ENCODE data around the gene MCM9. TPM values are rescaled to one million over a fixed set of nuclear protein-coding genes. Genes with fewer than 3 reads are reported as not detected.

Gene MCM9
- total RNA-seq, 4 donors from 2014 or later: 17.3 to 38.8 (median 23.0) TPM

- TF ChIP-seq POLR2A (IDR thresholded peaks at IDR 0.05) (no peak), CTCF (IDR thresholded peaks at IDR 0.05) (no peak)
- H3K4me1 ChIP-seq: peaks cover 0 to 13% (median 0%) of the 10 kb centered on the region in 4 donors
- H3K27me3 ChIP-seq: no peaks in the 10 kb centered on the region
- no peaks in the 10 kb centered on the region for H3K9me3 ChIP-seq
- no peaks in the 10 kb centered on the region for H3K36me3 ChIP-seq
- DNase-seq: no peak
- no peak overlapping the region for H3K27ac ChIP-seq
- H3K4me3 ChIP-seq: no peak overlapping the region
Measured at GRCh38 chr6:118862443-118862842, 72.5 kb downstream of the MCM9 start.

GRCh38 chr6:118860880-118861279 is 74.1 kb downstream of the MCM9 start:
- Histone ChIP-seq H3K27ac (no peak overlapping the region), H3K9me3 (no peaks in the 10 kb centered on the region)
- no peak for DNase-seq

GRCh38 chr6:118860363-118860762 is 74.6 kb downstream of the MCM9 start:
- Histone ChIP-seq H3K4me3 (no peak overlapping the region), H3K9me3 (no peaks in the 10 kb centered on the region), H3K36me3 (no peaks in the 10 kb centered on the region), H3K27me3 (no peaks in the 10 kb centered on the region), H3K4me1 (peaks cover 0 to 13% (median 0%) of the 10 kb centered on the region in 4 donors), H3K27ac (no peak overlapping the region)
- TF ChIP-seq CTCF (IDR thresholded peaks at IDR 0.05): no peak
- TF ChIP-seq POLR2A (IDR thresholded peaks at IDR 0.05): no peak
- DNase-seq: no peak

More at GRCh38 chr6:118860880-118861279, 74.1 kb downstream of the MCM9 start:
- TF ChIP-seq POLR2A (IDR thresholded peaks at IDR 0.05) (no peak), CTCF (IDR thresholded peaks at IDR 0.05) (no peak)
- Histone ChIP-seq H3K4me1 (peaks cover 0 to 13% (median 0%) of the 10 kb centered on the region in 4 donors), H3K27me3 (no peaks in the 10 kb centered on the region), H3K36me3 (no peaks in the 10 kb centered on the region), H3K4me3 (no peak overlapping the region)

GRCh38 chr6:118859517-118860064 is 75.4 kb downstream of the MCM9 start:
- Histone ChIP-seq H3K4me1 (peaks cover 0 to 6% (median 0%) of the 10 kb centered on the region in 4 donors), H3K36me3 (no peaks in the 10 kb centered on the region), H3K27ac (no peak overlapping the region), H3K9me3 (no peaks in the 10 kb centered on the region), H3K4me3 (no peak overlapping the region), H3K27me3 (no peaks in the 10 kb centered on the region)
- no peak for DNase-seq
- TF ChIP-seq POLR2A (IDR thresholded peaks at IDR 0.05) (no peak), CTCF (IDR thresholded peaks at IDR 0.05) (no peak)

GRCh38 chr6:118856301-118856700 is 78.7 kb downstream of the MCM9 start:
- H3K4me3 ChIP-seq: no peak overlapping the region
- H3K4me1 ChIP-seq: no peaks in the 10 kb centered on the region
- no peak overlapping the region for H3K27ac ChIP-seq
- H3K27me3 ChIP-seq: no peaks in the 10 kb centered on the region
- no peak for TF ChIP-seq CTCF (IDR thresholded peaks at IDR 0.05)
- TF ChIP-seq POLR2A (IDR thresholded peaks at IDR 0.05): no peak
- H3K9me3 ChIP-seq: no peaks in the 10 kb centered on the region
- no peak for DNase-seq
- H3K36me3 ChIP-seq: no peaks in the 10 kb centered on the region

- H3K36me3 ChIP-seq: no peaks in the 10 kb centered on the region
- H3K27me3 ChIP-seq: no peaks in the 10 kb centered on the region
- no peak overlapping the region for H3K4me3 ChIP-seq
- no peak overlapping the region for H3K27ac ChIP-seq
- H3K4me1 ChIP-seq: no peaks in the 10 kb centered on the region
- DNase-seq: no peak
- no peaks in the 10 kb centered on the region for H3K9me3 ChIP-seq
- TF ChIP-seq POLR2A (IDR thresholded peaks at IDR 0.05): no peak
- TF ChIP-seq CTCF (IDR thresholded peaks at IDR 0.05): no peak
Measured at GRCh38 chr6:118853408-118853807, 81.6 kb downstream of the MCM9 start.

Data from Peyer's patch (tissue), 4 donors.